CD4-positive, alpha-beta T cell treated with Interleukin-6 for 4 hours (primary cell): ENCODE results near the gene RPL3.

Experiments used
- DNase-seq: peaks from one replicate; pipeline ENCODE4 v3.0.0-alpha.2; 2020; ENCODE audit warnings: mixed read lengths

RPL3 gene

DNA sequence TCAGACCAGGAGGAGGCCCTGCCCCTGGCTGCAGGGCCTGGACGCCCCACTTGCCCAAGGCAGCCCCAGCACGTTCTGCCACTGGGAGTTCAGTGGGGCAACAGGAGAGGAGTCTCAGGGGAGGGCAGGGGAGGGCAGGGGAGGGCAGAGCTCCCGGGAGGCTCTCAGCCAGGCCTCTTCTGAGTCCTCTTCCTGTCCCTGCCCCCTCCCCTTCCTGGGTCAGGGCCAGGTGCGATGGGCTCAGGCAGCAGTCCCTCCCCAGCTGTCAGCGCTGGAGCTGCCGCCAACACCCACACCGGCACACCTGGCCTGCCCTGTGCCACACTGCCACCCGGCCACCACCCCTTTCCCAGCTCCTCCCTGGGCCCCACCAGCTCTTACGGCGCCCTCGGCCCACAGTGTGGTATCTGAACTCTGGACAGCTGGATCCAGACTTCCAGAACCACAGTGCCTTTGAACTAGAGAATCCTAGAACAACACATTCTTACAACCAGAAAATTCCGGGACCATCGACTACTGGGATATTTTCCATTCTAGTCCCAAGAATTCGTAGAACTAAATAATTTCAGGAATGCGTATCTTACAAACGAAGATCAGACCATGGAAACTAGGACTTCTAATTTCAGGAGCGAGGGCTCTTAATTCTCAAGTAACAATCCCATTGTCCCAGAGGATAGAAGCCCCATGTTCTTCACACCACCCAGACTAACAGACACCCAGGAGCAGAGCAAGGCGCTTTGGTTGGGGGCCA, 21.8 kb downstream of the RPL3 start:
- DNase-seq = no peak

DNA sequence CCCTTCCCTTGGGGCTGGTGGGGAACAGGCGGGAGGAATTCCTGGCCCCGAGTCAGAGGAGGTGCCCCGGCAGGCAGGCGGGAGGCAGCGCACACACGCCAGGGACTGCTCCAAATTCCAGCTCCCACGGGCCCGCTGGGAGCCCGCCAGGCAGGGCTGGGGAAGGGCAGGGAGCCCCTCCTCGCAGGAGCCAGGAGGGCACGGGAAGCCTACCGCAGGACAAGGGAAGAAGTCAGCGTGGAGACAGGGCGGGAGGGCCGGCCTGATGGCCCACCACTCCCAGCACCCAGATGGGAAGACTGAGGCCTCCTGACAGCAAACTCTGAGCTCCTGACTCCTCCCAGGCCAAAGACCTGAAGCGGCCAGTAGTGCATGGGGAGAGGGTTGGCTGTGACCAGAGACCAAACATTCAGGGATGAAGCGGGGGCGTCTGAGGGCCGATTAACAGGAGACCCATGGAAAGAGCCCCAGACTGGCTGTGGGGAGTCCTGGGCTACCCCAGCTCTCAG, 22.4 kb downstream of the RPL3 start:
- DNase-seq = no peak

DNA sequence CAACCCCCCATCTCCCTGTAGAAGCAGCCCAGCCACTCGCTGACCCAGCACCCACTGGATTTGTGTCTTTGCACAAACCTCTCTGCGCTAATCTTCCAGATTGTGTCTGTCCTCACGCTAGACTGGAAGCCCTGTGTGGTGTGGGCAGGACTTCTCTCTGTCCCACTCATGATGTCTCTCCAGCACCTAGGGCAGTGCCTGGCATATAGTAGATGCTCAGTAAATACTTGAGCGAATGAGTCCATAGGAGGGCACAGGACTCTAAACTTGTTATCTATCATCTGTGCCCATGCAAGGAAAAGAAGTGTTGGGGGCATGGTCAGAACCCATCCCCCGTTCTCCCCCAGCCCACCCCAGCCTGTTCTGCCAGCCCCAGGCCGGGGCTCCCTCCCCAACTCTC, 22.9 kb downstream of the RPL3 start:
- DNase-seq = no peak

DNA sequence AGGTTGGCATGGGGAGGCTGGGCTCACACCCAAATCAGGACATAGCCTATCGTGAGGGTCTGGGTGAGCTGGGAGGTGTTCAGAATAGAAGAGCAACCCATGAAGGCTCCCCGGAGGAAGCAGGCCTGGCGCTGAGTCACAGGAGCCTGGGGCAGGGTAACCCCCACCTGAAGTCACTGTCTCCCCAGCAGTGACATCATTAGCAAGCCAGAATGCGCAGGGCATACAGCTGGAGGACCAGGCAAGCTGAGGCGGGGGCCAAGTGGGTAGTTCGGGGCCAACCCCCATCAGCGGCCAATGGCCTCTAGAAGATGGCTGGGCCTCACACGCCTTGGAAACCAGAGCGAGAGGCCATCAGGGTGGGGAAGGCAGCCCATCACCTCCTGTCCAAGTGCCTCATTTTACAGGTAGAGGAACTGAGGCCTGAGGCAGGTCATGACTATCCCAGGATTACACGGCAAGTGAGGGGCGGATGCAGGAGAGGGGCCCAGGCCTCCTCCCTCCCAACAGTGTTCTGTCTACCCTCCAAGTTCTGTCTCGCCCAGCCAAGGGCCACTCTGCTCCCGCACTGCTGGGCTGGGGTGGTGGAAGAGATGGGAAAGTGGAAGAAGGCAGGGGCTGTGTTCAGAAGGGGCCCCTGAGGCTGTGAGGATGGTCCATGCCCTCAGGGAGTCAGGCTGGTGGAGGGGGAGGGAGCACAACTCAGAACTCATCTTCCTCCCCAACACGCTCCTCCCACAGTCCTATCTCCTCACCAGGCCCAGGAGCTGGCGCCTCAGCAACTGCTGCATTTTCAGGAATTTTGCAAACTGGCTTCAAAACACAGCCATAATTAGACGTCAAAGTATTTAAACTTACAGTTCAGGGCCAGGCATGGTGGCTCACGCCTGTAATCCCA, 24.6 kb downstream of the RPL3 start:
- no peak for DNase-seq

DNA sequence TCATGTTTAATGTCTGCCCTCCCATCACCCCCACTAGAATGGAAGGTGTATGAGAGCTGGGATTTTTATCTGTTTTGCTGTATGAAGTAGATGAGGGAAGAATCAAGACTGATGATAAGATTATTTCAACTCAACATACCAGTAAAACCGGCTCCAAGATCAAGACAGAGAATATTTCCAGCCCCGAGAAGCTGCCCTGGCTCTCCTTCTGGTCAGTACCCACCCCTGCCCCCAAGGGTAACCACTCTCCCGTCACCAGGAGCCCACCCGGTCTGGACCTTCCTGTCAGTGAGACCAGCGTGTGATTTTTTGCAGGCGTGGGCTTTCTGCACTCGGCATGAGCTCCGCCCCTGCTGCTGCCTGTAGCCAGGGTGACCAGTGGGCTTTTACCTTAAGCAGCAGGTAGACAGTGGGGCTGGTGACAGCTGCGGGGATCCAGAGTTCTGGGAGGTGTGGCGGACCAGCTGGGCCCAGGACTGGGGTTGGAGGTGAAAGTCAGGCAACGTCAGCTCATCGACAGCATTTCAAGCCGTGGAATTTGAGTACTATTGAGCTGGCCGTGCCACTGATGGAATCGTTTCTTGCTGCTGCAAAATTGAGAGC, 25.6 kb downstream of the RPL3 start:
- no peak for DNase-seq

DNA sequence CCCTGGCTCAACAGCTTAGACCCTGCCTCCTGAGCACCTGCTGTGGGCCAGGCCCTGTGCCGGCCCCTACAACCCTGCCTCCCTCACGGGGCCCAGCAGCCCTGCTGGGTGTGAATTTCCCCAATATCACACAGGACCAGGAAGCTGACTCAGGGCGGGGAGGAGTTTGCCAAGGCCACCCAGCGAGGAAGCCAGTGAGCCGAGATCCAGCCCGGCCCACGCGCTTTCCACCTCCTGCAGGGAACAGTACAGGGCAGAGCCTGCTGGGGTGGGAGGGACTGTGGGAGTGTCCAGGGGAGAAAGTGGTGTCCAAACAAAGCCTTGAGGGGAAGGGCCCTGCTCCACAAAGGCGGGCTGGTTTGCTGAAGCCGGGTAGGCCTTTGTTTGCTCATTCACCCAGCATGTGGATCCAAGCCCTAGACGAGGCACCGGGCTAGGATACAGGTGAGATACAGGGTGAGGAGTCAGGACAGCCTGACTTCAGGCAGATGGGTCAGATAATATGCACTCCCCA, 26.8 kb downstream of the RPL3 start:
- DNase-seq = no peak

DNA sequence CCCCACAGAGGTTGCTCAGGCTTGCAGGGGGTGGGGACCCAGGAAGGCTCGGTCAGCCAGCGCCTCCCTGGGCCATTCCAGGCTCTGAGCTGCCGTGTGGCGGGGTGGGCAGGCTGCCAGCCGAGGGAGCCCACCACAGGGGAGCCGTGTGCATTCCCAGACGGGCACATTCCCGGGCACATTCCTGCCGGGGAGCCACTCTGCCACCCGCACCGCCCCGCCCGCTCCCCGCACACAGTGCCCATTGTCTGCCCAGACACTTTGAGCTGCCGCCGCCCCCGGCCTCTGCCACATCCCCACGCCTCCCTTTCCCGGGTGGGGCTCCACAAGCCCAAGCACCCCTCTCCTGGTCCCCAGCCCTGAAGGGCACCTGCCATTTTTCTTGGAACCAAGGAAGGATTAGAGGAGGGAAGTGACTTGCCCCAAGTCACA, 27.4 kb downstream of the RPL3 start:
- no peak for DNase-seq

DNA sequence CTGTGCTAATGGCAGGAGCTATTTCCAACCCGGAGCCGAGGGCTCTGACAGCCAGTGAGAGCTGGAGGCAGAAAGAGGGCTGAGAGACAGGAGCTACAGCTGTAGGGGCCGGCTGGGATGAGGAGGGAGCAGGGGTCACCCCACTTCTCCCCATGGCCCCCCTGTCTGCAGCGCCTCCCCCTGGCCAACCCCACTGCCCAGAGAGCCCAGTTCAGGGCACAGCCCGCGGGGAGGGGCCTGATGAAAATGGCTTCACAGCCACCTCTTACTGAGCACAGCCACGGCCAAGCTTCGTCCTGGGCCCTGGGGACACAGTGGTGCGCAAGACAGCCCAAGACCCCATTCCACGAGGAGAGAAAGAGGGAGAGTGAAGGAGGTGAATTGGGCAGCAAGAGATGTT, 27.9 kb downstream of the RPL3 start:
- no peak for DNase-seq

DNA sequence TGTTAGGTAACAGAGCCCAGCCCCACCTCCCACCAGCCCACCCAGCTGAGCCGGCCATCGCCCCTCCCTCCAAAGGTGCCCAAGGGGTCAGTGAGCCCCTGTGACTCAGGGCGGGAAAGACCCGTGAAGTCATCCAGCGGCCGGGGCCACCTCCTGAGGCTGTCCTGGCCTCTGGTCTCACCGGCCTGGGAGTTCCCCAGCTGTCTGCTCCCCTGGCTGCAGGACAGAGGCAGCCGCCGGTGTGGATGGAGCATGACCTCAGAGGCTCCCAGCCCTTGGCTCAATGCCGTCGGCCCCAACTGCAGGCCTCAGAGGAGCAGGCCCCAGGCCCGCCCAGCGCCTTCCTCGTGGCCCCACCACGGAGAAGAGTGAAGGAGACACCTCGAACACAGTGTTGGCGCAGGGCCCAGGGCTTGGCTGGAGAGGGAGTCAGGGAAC, 28.7 kb downstream of the RPL3 start:
- no peak for DNase-seq

DNA sequence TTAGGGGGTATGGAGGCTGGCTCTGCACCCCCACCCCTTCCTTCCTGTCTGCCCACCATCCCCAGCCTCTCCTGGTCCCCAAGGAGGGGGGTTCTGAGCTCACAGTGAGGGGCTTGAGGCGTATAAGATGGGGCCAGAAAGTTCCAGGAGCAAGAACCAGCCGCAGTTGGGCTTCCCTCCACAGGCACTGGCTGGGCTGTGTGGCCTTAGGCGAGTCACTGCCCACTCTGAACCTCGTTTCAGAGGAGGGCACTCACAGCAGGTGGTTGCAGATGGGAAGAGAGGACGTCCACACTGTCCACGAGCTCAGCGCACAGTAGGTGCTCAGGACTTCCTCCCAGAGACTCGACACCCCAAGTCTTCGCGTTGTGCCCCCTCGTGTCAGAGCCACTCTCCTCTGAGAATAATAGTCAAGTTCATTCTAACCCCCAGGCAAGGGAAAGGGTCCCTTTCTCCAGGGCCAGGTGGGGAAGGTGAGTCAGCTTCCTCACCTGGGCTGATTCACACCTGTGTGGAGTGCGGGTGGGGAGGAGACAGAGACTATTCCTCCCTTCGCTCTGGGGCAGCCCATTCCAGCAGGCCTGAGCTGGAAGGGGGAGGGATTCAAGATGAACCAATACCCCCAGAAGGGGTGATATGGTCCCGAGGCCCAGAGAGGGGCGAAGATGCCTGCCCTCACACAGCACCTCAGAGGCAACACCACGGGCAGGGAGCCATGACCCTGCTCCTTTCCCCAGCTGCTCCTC, 29.3 kb downstream of the RPL3 start:
- DNase-seq = no peak

DNA sequence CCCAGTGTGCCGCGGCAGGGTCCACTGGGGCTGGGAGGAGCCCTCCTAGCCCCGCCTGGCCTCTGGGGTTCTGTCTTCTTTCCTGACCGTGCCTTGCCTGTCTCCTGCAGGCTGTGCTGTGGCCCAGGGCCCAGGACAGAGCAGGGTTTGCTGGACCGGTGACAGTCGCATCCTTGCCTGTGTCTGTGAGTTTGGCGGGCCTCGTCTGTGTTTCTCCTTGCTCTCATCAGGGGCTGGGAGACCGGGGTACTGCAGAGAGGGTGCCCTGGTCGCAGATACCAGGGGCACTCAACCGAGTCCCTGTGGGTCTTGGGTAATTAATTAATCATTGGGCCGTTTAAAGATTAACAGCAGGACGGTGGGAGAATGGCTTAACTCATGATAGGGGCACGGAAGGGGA, 29.9 kb downstream of the RPL3 start:
- DNase-seq = no peak

DNA sequence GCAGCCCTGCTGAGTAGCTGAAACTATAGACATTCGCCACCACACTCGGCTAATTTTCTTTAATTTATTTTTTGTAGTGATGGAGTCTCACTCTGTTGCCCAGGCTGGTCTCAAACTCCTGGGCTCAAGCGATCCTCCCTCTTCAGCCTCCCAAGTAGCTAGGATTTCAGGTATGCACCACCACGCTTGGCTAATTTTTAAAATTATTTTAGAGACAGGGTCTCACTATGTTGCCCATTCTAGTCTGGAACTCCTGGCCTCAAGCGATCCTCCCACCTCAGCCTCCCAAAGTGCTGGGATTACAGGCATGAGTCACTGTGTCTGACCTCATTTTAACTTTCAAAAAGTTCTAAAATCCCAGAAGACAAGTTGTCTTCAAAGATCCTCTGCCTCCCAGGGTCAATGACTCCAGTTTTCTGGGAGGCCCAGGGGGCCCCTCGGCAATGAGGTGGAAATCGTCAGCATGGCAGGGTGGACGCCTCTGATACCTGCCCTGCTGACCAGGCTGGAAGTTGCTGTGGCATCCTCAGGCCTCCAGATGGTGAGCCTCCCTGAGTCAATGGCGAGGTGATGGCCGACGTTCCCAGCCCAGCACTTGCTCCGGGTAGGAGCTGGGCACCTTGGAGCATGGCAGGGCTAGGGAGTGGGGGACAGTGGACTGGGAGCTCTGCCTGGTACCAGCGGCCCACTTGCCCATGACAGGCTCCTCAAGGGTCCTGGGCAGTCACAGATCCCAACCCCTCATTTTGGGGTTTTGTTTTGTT, 31.1 kb downstream of the RPL3 start:
- DNase-seq = no peak

DNA sequence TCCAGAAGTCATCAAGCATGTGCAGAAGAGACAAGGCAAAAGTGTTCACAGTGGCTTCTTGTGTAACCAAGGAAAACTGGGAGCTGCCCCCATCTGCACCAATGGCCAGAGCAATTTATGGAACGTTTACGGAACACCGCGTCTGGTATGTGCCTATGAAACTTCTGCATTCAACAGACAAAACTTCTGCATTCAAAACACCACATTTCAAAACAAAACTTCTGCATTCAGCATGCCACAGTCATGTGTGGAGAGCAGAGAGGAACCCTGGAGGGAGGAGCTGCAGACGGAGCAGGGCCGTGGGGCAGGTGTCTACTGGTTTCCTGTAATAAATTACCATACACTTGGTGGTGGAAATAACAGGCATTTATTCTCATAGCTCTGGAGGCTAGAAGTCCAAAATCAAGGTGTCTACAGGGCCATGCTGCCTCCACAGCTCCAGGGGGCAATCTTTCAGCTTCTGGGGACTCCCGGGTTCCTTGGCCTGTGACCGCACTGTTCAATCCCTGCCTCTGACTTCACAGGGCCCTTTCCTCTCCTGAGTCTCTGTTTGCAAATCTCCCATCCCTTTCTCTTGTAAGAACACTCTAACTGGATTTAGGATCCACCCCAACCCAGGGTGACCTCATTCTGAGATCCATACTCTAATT, 32.2 kb downstream of the RPL3 start:
- no peak for DNase-seq

DNA sequence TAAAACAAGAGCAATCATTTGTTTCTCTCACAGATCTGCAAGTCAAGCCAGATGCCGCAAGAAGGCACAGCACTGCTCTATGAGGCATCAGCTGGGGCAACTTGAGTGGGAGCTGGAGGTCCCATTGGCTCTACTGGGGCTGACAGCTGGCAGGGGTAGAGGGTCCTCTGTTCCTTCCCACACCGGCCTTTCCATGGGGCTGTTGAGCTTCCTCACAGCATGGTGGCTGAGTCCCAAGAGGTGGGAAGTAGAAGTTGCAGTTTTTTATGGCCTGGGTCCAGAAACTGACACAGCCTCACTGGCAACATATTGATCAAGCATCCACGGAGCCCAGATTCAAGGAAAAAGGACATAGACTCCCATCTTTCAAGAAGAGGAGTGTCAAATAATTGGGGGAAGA, 34.4 kb downstream of the RPL3 start:
- no peak for DNase-seq

DNA sequence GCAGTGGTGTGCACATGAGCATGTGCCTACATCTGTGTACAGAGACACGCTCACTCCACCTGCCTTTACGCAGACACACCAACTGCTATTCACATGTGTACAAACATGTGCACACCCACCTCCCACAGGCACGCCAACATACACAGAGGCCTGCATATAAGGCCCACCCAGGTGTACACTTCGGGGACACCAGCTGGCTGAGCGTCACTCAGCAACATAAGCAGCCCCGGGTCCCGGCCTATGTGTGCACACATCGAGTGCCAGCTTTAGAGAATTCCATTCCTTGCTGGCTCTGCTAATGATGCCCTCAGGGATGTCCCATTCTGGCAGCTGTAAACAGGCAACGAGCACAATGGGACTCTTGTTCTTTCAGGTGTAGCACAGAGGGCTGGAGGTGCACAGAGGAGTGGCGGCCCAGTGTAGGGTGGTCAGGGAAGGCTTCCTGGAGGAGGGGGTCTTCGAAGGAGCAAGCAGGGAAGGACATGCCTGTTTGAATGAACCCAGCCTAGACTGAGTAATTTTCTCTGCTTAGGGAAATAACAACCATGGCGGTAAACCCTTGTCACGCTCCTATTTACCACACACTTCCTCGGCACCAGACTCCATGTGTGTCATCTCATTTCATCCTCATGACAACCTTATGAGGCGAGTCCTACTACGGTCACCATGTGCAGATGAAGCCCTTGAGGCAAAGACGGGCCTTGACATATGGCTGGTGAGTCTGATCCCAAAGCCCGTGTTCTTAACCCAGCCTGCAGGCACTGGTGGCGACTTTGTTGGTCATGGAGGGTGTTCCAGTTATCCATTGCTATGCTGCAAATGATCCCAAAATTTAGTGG, 35.1 kb downstream of the RPL3 start:
- no peak for DNase-seq

DNA sequence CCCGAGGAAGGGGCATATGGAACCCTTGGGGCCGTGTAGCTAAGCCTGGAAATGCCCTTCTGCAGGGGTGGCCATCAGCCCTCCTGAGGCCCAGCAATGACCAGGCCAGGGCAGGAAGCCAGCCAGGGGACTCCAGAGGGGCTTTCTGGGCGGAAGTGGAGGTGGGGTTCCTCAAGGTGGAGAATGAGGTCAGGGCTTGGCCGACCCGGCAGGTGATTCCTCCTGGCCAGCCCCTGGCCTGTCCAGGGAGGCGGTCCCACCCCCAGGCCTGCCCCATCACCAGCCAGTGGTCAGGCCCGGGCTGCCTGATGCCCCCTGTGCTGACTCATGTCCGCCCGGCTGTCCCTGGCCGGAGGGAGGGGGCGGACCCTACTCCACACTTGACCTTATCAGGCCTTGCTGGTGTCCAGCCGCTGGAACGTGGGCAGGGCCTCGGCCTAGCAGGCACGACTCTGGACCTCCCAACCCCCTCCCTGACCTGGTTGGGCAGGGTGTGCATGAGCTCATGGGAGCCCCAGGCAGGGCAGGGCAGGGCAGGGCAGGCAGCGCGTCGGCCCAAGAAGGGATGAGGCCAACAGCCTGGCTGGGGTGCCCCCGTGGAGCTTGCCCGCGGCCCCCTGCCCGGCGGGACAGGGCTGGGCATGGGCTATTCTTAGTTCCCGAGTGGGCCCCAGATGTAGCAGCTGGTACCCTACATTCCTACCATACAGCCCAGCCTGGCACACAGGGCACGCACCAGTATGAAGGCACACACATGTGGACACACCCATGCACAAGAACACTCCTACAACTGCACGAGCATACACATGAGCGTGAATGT, 35.9 kb downstream of the RPL3 start:
- DNase-seq = no peak

DNA sequence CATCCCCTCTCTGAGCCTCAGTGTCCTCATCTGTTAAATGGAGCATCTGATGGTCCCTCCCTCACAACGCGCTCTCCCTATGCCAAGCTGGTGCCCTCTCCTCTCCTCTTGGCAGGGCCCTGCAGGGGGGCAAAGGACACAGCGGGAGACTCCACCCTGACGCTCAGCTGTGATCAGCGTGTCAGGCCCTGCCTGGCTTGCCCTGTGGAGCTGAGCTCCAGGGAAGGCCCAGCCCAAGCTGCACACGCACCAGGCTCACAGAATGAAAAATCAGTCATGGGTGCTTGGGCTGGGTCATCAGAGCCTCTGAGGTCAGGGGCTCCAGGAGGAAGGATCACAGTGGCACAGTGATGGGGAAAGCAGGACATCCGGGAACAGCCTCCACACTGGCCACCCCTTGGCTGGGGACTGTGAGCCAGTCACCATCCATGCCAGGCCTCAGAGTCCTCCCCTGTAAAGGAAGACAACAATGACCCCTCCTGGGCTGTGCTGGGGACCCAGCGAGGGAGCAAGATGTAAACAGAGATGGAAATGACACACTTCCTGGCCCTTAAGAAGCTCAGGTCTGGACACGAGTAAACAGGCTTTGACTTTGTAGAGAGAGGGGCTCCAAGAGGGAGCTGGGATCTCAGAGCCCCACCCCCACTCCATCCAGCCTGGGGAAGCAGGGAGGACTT, 36.6 kb downstream of the RPL3 start:
- DNase-seq = no peak

DNA sequence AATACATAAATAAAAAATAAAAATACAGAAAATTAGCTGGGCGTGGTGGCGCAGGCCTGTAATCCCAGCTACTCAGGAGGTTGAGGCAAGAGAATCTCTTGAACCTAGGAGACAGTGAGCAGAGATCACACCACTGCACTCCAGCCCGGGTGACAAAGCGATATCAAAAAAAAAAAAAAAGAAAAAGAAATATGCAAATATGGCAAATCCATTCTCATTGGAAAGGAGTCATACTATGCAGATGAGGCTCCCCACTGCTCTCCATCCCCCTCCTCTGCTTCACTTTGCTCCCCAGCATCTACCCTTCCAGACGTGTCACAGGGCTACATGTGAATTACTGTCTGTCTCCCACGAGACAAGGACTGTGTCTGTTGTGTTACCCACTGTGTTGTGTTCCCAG, 38.3 kb downstream of the RPL3 start:
- no peak for DNase-seq

DNA sequence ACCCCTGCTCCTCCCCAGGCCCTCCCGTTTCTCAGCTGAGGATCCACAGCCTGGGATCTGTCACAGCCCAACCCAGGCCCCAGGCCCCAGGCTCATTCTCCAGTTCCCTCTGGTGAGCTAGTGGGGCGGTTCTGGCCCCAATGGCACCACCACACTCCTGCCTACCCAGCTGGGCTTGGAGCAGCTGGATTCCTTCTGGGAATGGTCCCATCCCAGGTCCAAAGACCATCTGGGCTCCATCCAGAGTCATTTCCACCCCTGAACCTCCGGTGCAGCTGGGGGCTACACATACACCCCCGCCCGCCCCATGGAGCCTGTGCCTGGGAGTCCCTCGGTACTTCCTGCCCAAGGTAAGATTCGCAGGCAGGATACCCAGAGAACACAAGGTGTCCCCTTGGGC, 39.2 kb downstream of the RPL3 start:
- DNase-seq = no peak
